COLO668 (cell line): ENCODE data around the gene AP1AR.
"Not testable (repeated sequence)": the region's sequence is repeated elsewhere in the genome, so short reads cannot be mapped to it uniquely, and the experiment has no call there.

Experiments
- DNase-seq: peaks from one replicate; lab custom pipeline; 2025; ENCODE audit not compliant: unreplicated experiment; lab: John Stamatoyannopoulos, UW

The AP1AR gene

GRCh38 chr4:112231779-112232713 is at the start of gene AP1AR:
TSS of gene AP1AR (plus strand) at chr4:112231787. CDS start at chr4:112232092, 305 bp downstream.
- DNase-seq, result peak; percentile 89

DNA sequence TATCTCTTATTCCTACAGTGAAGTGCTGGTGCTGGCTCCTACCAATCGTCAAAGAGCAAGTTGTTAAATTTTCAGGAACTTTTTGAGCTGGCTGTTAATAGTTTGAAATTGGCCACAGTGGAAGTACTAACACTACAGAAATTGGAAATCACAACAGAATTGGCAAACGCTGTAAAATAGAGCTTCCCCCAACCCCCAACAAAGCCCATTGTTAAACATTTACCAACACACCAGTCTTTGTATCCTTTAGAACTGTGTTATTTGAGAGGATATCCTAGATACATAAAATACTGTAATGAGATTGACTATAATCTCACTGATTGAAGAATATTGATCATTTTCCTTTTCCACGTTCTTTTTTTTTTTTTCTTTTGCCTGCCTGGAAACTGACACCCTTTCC is 49.0 kb upstream of the AP1AR start:
- DNase-seq, result no peak

- DNase-seq, result no peak
Measured at GRCh38 chr4:112183252-112183651, 48.3 kb upstream of the AP1AR start.

DNA sequence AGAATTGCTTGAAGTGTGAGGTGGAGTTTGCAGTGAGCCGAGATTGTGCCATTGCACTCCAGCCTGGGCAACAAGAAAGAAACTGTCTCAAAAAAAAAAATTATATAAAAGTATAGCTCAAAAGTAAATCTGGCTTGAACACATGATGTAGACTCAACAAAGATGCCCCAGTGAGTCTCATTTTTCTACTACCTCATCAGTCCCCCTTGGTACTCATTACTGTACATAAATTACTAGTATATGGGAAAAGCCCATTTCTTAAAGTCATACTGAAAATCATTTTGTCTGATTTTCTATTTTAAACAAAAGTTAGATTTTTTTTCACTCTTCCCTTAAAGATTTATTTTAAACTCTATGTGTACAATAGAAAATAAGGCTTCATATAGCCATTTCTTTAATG is 47.1 kb upstream of the AP1AR start:
- DNase-seq, result no peak

- DNase-seq, result no peak
Measured at GRCh38 chr4:112185334-112185733, 46.3 kb upstream of the AP1AR start.

DNA sequence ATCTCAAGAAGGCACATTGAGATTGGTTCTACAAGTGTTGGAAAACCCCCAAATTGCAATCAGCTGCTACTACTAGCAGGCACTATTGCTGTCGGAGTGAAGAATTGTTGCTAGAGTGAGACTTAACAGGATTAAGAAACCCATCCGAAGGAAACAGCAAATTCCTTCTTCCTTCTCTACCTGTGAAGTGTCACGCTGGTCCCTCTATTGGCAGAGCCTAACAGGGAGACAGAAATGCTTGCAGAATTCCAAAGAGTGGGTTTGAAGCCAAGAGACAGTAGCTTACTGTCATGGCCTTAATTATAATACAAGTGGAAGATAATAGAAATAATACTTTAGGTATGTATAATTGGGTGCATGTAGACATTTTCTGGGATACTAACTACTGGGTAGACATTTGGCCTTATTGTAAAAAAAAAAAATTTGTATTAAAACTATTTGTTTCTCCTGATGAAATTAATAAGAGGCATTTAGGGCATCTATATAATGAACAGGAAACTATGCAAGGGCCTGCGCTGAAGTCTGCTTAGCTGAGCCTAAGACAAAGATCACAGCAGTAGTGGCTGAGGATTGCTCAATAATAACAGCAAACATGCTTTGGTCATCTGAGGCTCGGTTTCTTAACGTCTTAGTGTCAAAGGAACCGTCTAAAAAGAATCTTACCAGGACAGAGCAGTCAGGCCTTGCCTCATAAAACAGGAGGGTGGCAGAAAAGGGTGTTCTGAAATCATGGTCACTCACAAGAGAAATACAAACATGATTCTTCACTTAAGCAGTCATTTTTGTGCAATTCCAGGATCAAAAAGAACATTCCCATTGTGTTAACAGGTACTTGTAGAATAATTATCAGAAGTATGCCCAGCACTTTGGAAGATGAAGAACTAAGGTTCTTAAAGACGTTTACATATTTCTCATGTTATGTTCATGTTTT is 45.6 kb upstream of the AP1AR start:
- no peak for DNase-seq

DNA sequence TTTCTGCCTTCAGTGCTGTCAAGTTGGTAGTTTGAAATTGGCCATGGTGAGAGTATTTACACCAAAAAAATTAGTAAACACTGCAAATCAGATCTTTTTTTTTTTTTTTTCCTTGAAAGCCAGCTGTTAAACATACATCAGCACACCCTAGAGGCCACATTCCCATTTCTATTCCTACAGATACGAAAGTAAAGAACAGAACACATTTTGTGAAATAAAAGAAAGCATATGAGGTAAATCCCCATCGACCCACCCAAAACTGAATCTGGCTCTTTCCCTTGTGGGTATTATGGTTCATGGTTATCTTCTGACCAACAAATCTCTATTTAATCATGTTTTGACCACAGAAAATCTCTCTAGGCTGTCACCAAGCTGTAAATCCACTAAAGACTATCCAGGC is 41.8 kb upstream of the AP1AR start:
- DNase-seq, result no peak

DNA sequence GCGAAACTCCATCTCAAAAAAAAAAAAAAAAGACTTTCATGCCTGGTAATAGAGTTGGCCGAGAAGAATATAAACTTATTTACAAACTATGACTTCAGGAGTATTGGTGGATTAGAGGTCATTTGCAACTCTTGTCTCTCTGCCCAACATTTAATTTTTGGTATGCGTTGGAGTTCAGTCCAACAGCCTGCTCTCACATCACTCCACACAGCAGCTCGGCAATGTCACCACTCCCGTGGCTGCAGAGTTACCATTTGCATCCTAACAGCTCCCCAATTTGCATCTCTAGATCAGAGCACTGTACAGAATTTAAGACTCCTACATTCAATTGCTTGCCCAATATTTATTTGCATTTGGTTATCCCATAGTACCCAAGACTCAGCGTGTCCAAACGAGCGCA is 40.9 kb upstream of the AP1AR start:
- DNase-seq, result no peak

DNA sequence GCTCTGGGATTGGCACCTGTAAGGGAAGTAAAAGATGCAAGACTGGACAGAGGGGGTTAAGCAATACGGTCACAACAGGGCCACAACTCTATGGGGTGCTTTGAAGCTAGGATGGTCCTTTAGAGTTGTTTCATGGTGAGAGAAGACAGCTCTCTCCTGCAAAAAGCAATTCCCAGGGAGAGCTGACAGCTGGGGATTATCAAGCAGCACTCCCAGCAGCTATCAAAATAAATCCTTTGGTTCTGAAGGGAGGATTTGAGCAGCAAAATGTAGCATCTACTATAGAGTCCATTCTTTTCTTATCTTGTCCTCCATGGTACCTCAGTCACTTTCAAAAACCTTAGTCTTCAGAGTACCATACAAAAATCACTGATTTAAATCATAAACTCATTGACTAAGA is 35.1 kb upstream of the AP1AR start:
- DNase-seq, result no peak

GRCh38 chr4:112199041-112199440 is 32.5 kb upstream of the AP1AR start:
- no peak for DNase-seq

- no peak for DNase-seq
Measured at GRCh38 chr4:112201915-112202505, 29.6 kb upstream of the AP1AR start.

GRCh38 chr4:112203593-112203992 is 28.0 kb upstream of the AP1AR start:
- DNase-seq, result no peak

GRCh38 chr4:112206431-112206830 is 25.2 kb upstream of the AP1AR start:
- no peak for DNase-seq

- not testable (repeated sequence) for DNase-seq
Measured at GRCh38 chr4:112208137-112209095, 23.2 kb upstream of the AP1AR start.

- no peak for DNase-seq
Measured at GRCh38 chr4:112210777-112211176, 20.8 kb upstream of the AP1AR start.

DNA sequence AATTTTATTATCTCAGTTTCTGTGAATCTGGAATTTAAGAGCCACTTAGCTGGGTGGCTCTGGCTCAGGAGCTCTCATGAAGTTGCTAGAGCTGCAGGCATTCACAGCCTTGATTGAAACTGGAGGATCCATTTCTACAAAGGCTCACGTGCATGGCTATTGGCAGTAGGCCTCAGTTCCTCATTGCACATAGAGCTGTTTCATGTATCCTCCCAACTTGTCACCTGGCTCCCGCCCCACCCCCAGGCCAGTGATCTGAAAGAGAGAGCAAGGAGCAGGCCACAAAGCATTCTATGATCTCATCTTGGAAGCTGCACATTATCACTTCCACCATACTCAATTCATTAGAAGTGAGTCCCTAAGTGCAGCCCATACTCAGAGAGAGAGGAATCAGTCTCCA is 18.5 kb upstream of the AP1AR start:
- no peak for DNase-seq

DNA sequence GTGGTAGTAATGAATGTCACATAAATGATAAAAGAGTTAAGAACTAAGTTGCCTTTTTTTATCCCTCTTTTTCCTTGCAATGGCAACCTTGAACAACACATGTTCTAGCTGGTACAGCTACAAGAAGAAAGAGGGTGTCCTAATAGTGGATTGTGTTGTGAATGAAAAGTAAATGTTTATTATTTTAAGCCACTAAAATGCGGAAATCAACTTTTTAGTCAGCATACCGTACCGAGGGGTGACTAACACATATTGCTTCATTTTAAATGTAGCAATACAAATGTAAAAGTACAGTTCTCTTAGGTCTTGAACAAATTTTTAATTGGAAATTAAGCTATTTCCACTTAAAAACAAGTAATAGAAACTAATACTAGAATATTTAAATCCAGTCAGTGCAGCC is 17.7 kb upstream of the AP1AR start:
- DNase-seq, result no peak

DNA sequence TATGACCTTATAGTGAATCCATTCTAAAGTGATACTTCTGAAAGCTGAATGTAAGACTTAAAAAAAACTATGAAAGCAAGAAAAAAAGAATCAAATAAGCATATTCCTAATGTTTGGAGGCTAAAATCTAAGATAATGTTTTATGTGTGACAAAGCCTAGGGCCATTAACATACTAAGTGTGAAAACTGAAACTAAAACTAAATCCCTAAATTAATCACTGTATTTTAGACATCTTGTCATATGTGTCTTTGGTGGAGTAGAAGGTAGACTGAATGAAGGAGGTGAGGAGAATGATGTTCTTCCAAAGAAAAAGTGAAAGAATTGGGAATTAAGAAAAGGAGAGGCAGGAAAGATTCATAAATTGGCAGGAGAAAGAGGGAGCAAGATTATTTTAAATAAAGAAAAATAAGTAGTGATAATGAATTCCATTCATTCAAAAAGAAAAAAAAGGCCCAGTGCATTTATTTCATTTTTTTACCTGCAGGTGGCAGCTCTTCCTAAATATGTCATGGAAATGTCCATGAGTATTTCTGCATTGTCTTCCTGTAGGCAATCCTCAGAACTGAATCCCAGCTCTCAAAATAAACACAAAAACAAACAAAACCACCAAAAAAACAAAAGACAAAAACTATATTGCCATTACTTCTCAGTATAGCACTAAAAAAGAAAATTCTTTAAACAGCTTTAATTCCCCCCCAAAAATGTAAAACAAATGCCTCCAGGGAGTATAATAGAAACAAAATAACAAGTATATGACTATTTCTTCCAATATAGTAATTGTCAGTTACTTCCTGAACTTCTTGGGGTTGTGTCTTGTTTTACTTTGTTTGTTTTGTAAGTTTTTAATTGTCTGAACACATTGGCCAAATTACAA is 17.0 kb upstream of the AP1AR start:
- no peak for DNase-seq

- no peak for DNase-seq
Measured at GRCh38 chr4:112219826-112220366, 11.7 kb upstream of the AP1AR start.
